GM10266 (cell line): ENCODE measurements around the gene GPR39.

Experiments used
- DNase-seq: peaks from one replicate; pipeline ENCODE4 v3.0.0; 2012; ENCODE audit errors: extremely low spot score
- CTCF ChIP-seq: IDR thresholded peaks from 2 replicates; pipeline ENCODE4 v1.5.1; 2012; ENCODE audit warnings: mild to moderate bottlenecking, low read depth; ENCODE audit not compliant: control insufficient read depth, insufficient read depth; ENCODE audit errors: missing control alignments

The GPR39 gene

GRCh38 chr2:132412021-132412420 lies 4.6 kb upstream of the GPR39 start:
- DNase-seq = no peak
- TF ChIP-seq CTCF = no peak

- no peak for TF ChIP-seq CTCF
- DNase-seq = no peak
These were observed 2.5 kb upstream of the GPR39 start for GRCh38 chr2:132414081-132414480.

- no peak for DNase-seq
- TF ChIP-seq CTCF = no peak
These were observed 1.2 kb upstream of the GPR39 start for GRCh38 chr2:132415256-132415914.

DNA sequence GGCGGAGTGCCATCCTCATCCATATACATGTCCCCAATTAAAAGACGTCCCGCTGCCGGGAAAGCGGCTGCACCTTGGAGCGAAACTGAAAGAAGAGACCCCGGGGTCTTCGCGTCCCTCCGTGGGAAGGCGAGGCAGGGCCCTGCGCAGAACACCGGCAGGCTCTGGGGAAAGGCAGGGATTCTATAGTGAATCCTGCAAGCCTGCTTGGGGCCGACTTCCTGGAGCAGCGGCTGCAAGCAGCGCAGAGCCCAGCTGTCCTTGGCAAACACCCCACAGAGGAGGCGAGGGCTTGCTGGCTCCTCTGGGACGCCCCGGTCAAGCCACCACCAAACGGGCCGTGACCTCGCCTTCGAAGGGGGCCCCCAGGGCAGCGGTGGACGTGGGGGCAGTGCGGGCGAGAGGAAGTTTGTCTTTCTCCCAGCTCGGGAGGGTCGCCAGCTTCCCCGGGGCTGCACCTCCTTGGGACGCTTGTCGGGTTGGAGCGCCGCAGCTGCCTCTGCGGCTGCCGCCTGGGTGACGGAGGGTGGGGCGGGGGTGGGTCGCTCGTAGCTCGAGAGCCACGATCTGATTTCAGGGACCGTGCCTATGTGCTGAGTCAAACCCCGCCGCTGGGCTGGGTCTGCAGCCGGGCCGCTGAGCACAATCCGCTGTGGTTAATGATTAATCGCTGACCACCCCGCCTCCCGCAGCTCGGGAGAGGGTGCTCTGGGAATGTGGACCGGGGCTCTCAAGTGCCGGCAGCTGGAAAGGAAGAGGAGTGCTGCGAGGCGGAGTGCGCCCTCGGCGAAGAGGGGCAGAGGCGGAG lies 486 bp upstream of the GPR39 start:
- TF ChIP-seq CTCF = no peak
- DNase-seq = no peak

GRCh38 chr2:132417430-132418035 lies 928 bp downstream of the GPR39 start:
- TF ChIP-seq CTCF = no peak
- DNase-seq = no peak

GRCh38 chr2:132419235-132419634 lies 2.6 kb downstream of the GPR39 start:
- DNase-seq = no peak
- no peak for TF ChIP-seq CTCF

- no peak for TF ChIP-seq CTCF
- no peak for DNase-seq
These were observed 3.3 kb downstream of the GPR39 start for GRCh38 chr2:132419941-132420340.
